Measurements from ENCODE around the gene STIMATE.

STIMATE gene

GRCh38 chr3:52824037-52824436 is 73.3 kb downstream of the STIMATE start:
- in situ Hi-C loops (cut with MboI; ENCODE audit: low sequenced_read_pairs) = no loop called here

GRCh38 chr3:52822363-52822762 is 75.0 kb downstream of the STIMATE start:
- in situ Hi-C loops (cut with MboI; ENCODE audit: low sequenced_read_pairs) = no loop called here

GRCh38 chr3:52820736-52821135 is 76.6 kb downstream of the STIMATE start:
- in situ Hi-C loops (cut with MboI; ENCODE audit: low sequenced_read_pairs) = no loop called here

- in situ Hi-C loops (cut with MboI; ENCODE audit: low sequenced_read_pairs) = no loop called here
These were observed 77.4 kb downstream of the STIMATE start for GRCh38 chr3:52819936-52820335.

GRCh38 chr3:52817860-52818259 is 79.5 kb downstream of the STIMATE start:
- in situ Hi-C loops (cut with MboI; ENCODE audit: low sequenced_read_pairs) = no loop called here

- in situ Hi-C loops (cut with MboI; ENCODE audit: low sequenced_read_pairs) = no loop called here
These were observed 80.1 kb downstream of the STIMATE start for GRCh38 chr3:52817221-52817620.

- in situ Hi-C loops (cut with MboI; ENCODE audit: low sequenced_read_pairs) = no loop called here
These were observed 80.7 kb downstream of the STIMATE start for GRCh38 chr3:52816654-52817053.

GRCh38 chr3:52816199-52816598 is 81.1 kb downstream of the STIMATE start:
- in situ Hi-C loops (cut with MboI; ENCODE audit: low sequenced_read_pairs) = no loop called here

GRCh38 chr3:52813810-52814209 is 83.5 kb downstream of the STIMATE start:
- in situ Hi-C loops (cut with MboI; ENCODE audit: low sequenced_read_pairs) = no loop called here

GRCh38 chr3:52811452-52812011 is 85.8 kb downstream of the STIMATE start:
- in situ Hi-C loops (cut with MboI; ENCODE audit: low sequenced_read_pairs) = no loop called here

GRCh38 chr3:52810923-52811322 is 86.4 kb downstream of the STIMATE start:
- in situ Hi-C loops (cut with MboI; ENCODE audit: low sequenced_read_pairs) = no loop called here

GRCh38 chr3:52809662-52810377 is 87.5 kb downstream of the STIMATE start:
- in situ Hi-C loops (cut with MboI; ENCODE audit: low sequenced_read_pairs) = no loop called here

GRCh38 chr3:52809149-52809548 is 88.2 kb downstream of the STIMATE start:
- in situ Hi-C loops (cut with MboI; ENCODE audit: low sequenced_read_pairs) = no loop called here

- in situ Hi-C loops (cut with MboI; ENCODE audit: low sequenced_read_pairs) = no loop called here
These were observed 91.9 kb downstream of the STIMATE start for GRCh38 chr3:52805270-52806039.

- in situ Hi-C loops (cut with MboI; ENCODE audit: low sequenced_read_pairs) = no loop called here
These were observed 95.5 kb downstream of the STIMATE start for GRCh38 chr3:52801839-52802238.

GRCh38 chr3:52800079-52800478 is 97.3 kb downstream of the STIMATE start:
- in situ Hi-C loops (cut with MboI; ENCODE audit: low sequenced_read_pairs) = no loop called here

GRCh38 chr3:52798978-52799476 is 98.3 kb downstream of the STIMATE start:
- in situ Hi-C loops (cut with MboI; ENCODE audit: low sequenced_read_pairs) = no loop called here

- in situ Hi-C loops (cut with MboI; ENCODE audit: low sequenced_read_pairs) = no loop called here
These were observed 98.9 kb downstream of the STIMATE start for GRCh38 chr3:52798376-52798977.

GRCh38 chr3:52796411-52796810 is 100.9 kb downstream of the STIMATE start:
- in situ Hi-C loops (cut with MboI; ENCODE audit: low sequenced_read_pairs) = no loop called here

- in situ Hi-C loops (cut with MboI; ENCODE audit: low sequenced_read_pairs) = no loop called here
These were observed 101.9 kb downstream of the STIMATE start for GRCh38 chr3:52795298-52795900.

GRCh38 chr3:52794612-52795099 is 102.7 kb downstream of the STIMATE start, which contains the start of gene ITIH3:
Gene ITIH3, plus strand, starts transcription at chr3:52794796. Its CDS starts 8 bp downstream, at chr3:52794804.
- in situ Hi-C loops (cut with MboI; ENCODE audit: low sequenced_read_pairs) = no loop called here

All from HL-60/S4 (cell line).